Peyer's patch (tissue), 4 donors: ENCODE data around the gene UACA.

Experiments
- POLR2A ChIP-seq, 2 donors: fragments of 450-650 bp; IDR thresholded peaks; one replicate each; pipeline ENCODE4 v1.5.1; 2017; ENCODE audit warnings: antibody characterized with exemption in 2 of 2, mild to moderate bottlenecking in 2 of 2, moderate library complexity in 2 of 2
- TF ChIP-seq, protein P1 (sequence below), 6 experiments: fragments of 450-650 bp in 4 of 6; fragments of 200-600 bp in 2 of 6; sonication (generic) in 1 of 6; IDR thresholded peaks; one replicate each; pipeline ENCODE4 v1.5.1; 2017 to 2019; ENCODE audit warnings: antibody characterized with exemption in 6 of 6, mild to moderate bottlenecking in 3 of 6, moderate library complexity in 1 of 6

DNA sequence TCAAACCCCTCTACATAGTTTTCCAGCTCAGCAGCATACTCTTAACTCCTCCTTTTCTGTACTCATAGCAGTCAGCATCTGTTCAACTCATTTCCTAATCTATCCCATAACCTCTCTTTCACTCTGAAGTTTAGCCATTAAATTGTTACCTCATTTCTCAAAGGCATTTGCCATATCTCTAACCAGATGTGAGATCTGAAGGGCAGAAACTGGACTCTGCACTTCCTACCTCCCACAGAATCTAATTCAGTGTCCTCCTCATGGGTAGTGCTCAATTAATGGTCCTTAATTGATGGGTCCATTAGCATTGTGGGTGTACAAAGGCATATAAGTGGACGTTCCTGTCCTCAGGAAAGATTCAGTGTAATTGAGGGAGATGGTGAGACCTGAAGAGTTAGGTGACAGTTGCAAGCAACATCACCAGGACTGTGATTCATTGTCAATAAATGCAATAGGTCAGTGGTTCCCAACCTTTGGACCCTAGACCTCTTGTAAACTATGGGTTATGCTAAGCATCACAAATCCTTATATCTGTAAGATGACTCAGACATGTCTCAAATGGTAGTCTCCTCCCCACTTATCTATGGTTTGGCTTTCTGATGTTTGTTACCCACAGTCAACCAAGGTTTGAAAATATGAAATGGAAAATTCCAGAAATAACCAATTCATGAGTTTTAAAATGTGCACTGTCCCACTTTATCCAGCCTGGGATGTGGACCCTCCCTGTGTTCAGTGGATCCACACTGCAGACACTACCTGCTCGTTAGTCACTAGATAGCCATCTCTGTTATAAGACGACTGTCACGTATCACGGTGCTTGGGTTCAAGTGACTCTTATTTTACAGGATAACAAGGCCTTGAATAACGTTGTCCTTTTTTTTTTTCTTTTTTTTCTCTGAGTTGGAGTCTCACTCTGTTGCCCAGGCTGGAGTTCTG is 25.0 kb upstream of the UACA start:
- no peak for TF ChIP-seq POLR2A (IDR thresholded peaks at IDR 0.05)
- TF ChIP-seq, protein P1, sequence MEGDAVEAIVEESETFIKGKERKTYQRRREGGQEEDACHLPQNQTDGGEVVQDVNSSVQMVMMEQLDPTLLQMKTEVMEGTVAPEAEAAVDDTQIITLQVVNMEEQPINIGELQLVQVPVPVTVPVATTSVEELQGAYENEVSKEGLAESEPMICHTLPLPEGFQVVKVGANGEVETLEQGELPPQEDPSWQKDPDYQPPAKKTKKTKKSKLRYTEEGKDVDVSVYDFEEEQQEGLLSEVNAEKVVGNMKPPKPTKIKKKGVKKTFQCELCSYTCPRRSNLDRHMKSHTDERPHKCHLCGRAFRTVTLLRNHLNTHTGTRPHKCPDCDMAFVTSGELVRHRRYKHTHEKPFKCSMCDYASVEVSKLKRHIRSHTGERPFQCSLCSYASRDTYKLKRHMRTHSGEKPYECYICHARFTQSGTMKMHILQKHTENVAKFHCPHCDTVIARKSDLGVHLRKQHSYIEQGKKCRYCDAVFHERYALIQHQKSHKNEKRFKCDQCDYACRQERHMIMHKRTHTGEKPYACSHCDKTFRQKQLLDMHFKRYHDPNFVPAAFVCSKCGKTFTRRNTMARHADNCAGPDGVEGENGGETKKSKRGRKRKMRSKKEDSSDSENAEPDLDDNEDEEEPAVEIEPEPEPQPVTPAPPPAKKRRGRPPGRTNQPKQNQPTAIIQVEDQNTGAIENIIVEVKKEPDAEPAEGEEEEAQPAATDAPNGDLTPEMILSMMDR (IDR thresholded peaks at IDR 0.05): no peak
